GM12875 (cell line): ENCODE results near the gene CENPK.

ENCODE experiments used
- H3K4me3 ChIP-seq: one replicate; pipeline ENCODE4 v1.5.1; 2011; ENCODE audit warnings: low read depth, low read length, control low read depth
- TF ChIP-seq, protein P1 (sequence below): IDR thresholded peaks from 2 replicates; pipeline ENCODE4 v1.5.1; 2011; ENCODE audit warnings: low read depth, mild to moderate bottlenecking, control low read depth, inconsistent platforms, low read length, moderate library complexity, borderline replicate concordance; ENCODE audit not compliant: insufficient read depth

CENPK gene

DNA sequence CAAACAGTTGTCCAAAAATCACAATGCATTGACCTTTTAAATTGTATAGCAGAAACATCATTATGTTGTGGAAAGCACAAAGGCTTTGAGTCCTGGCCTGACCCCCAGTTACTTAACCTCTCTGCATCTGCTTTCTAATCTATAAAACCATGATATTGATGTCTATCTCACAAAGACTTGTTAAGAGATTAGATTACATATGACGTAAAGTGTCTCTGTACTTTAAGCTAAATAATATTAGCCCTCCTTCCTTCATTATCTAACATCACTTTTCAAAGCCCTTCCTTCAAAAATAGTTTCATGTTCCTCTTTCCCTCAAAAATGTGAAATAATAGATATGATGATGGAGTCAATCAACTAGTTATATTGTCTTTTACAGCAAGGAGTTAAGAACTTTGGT, 84.6 kb downstream of the CENPK start:
- H3K4me3 ChIP-seq, result no peak overlapping the region
- TF ChIP-seq, protein P1, sequence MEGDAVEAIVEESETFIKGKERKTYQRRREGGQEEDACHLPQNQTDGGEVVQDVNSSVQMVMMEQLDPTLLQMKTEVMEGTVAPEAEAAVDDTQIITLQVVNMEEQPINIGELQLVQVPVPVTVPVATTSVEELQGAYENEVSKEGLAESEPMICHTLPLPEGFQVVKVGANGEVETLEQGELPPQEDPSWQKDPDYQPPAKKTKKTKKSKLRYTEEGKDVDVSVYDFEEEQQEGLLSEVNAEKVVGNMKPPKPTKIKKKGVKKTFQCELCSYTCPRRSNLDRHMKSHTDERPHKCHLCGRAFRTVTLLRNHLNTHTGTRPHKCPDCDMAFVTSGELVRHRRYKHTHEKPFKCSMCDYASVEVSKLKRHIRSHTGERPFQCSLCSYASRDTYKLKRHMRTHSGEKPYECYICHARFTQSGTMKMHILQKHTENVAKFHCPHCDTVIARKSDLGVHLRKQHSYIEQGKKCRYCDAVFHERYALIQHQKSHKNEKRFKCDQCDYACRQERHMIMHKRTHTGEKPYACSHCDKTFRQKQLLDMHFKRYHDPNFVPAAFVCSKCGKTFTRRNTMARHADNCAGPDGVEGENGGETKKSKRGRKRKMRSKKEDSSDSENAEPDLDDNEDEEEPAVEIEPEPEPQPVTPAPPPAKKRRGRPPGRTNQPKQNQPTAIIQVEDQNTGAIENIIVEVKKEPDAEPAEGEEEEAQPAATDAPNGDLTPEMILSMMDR, result no peak

DNA sequence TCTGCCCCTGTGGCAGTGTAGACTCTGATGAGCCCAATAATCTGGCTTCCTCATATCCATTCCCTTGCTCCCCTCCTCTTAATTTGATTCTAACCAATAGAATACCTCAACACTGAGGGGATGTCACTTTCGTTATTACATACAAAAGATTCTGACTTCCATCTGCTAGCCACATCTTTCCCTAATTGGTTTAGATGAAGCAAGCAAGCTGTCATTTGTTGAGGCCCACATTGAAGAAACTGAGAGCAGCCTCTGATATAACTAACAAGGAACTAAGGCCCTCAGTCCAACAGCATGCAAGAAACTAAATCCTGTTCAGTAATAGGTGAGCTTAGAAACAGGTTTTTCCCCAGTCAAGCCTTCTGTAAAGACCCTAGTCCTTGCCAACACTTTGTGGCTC, 87.1 kb downstream of the CENPK start:
- TF ChIP-seq, protein P1, result no peak
- no peak overlapping the region for H3K4me3 ChIP-seq

DNA sequence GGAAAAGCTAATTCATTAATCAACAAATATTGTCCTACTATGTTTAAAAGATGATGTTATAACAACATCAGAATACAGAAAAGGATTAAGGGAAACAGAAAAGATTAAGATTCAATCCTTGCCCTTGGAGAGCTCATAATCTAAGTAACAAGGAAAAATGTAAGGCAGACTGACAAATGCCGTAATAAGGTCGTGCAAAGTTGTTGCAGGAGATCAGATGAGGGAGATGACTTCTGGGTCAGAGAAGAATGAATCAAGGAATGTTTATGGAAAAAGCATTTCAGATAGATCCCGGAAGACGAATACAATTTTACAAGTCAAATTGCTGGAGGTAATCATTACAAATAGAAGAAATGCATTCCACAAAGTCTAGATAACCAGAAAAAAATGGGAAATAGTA, 87.6 kb downstream of the CENPK start:
- TF ChIP-seq, protein P1, result no peak
- no peak overlapping the region for H3K4me3 ChIP-seq

DNA sequence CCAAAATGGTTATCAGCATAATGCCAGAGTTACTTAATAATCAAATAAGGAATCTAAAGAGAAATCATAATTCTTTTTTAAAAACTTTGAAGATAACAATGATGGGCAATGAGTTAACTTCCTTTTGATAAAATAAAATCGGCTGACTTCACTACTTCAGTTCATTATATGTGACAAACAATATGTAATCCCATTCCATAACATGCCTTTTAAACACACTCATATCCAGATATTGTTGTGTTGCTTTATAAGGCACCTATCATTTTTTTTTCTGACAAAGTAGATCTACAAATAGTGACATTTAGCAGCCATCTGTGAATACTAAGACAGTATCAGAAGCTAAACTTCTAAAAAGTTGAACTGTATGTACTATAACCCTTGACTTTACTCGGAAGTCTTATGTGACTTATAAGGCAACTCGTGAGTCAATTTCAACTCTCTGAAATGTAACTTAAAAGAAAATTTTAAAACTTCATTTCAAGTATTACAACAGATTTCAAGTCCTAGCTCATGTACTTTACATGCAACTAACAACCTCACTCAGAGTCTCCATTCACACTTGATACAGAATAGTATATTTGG, 88.7 kb downstream of the CENPK start:
- TF ChIP-seq, protein P1, result no peak
- H3K4me3 ChIP-seq, result no peak overlapping the region

DNA sequence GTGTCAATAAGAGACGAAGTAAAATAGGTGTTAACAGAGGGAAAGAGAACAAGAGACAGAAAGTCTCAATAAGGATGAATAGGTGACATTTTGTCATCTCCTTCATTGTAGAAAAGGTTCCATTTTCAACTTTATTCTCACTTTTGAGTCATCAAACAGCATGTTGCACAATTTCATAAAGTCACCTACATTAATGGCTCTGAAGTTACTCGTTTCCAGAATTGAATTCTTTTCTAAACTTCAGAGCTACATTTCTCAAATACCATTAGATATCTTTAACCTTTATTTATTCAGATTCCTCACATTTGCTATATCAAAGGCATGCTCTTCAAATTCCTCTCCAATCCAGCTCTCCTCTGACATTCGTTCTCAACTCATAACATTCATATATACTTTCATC, 94.3 kb downstream of the CENPK start:
- H3K4me3 ChIP-seq, result no peak overlapping the region
- TF ChIP-seq, protein P1, result no peak
